ENCODE measurements around the gene DDAH1. TPM values are rescaled to one million over a fixed set of nuclear protein-coding genes. Genes with fewer than 3 reads are reported as not detected.

Gene DDAH1
- total RNA-seq, 1 experiment from 2014 or later, result 65.9 TPM

GRCh38 chr1:85397490-85398032 is 67.4 kb downstream of the DDAH1 start:
- no peak for DNase-seq

GRCh38 chr1:85396194-85396593 is 68.8 kb downstream of the DDAH1 start:
- Histone ChIP-seq H3K4me3 (ENCODE audit: low read length) (no peak overlapping the region), H3K27ac (ENCODE audit: low read length) (no peak overlapping the region), H2AFZ (ENCODE audit: low read length) (no peak overlapping the region), H3K4me2 (ENCODE audit: low read length) (no peak overlapping the region), H3K9me3 (ENCODE audit: low read length) (no peaks in the 10 kb centered on the region), H3K9ac (ENCODE audit: low read length) (no peak overlapping the region), H3F3A (ENCODE audit: low read length, unreplicated experiment) (no peaks in the 10 kb centered on the region), H3K27me3 (ENCODE audit: low read length) (no peaks in the 10 kb centered on the region), H3K36me3 (ENCODE audit: low read depth, low read length) (no peaks in the 10 kb centered on the region), H3K9me2 (replicated peaks; ENCODE audit: low read length) (no peaks in the 10 kb centered on the region), H4K20me1 (ENCODE audit: low read length) (no peaks in the 10 kb centered on the region), H3K79me2 (ENCODE audit: low read length) (peaks cover 54% of the 10 kb centered on the region), H3K4me1 (ENCODE audit: insufficient read depth, low read length) (peaks cover 18% of the 10 kb centered on the region; the same call in 1 of the 2 replicates)
- DNase-seq (no peak), ATAC-seq (no peak)
- BruUV-seq (replicated peaks), result no TSS peak
- CTCF ChIA-PET, result no interaction called here
- no peak for TF ChIP-seq EZH2phosphoT487 (IDR thresholded peaks at IDR 0.05; ENCODE audit: borderline replicate concordance, low read length)
- intact Hi-C loops (cut with micrococcal nuclease), result loop anchor here (5.0 kb wide), 1 partner anchor 69 kb away; no protein-coding TSS in a partner anchor
- POLR2A ChIA-PET (ENCODE audit: unreplicated experiment), result no interaction called here

More at GRCh38 chr1:85397490-85398032, 67.4 kb downstream of the DDAH1 start:
- no peak for ATAC-seq
- peaks cover 18% of the 10 kb centered on the region; the same call in 1 of the 2 replicates for H3K4me1 ChIP-seq (ENCODE audit: insufficient read depth, low read length)
- no peak overlapping the region for H3K27ac ChIP-seq (ENCODE audit: low read length)
- H3K9ac ChIP-seq (ENCODE audit: low read length), result no peak overlapping the region
- H3K4me2 ChIP-seq (ENCODE audit: low read length), result no peak overlapping the region
- intact Hi-C loops (cut with micrococcal nuclease), result loop anchor here (1.0 to 5.0 kb wide), 7 partner anchors 36 to 453 kb away; no protein-coding TSS in a partner anchor
- TF ChIP-seq EZH2phosphoT487 (IDR thresholded peaks at IDR 0.05; ENCODE audit: borderline replicate concordance, low read length), result no peak
- no peak for TF ChIP-seq CTCF (conservative IDR thresholded peaks at IDR 0.05; ENCODE audit: low read depth, low read length)
- no peak for TF ChIP-seq EZH2 (IDR thresholded peaks at IDR 0.05; ENCODE audit: low read length, unreplicated experiment)
- peaks cover 55% of the 10 kb centered on the region for H3K79me2 ChIP-seq (ENCODE audit: low read length)
- H3K36me3 ChIP-seq (ENCODE audit: low read depth, low read length), result no peaks in the 10 kb centered on the region
- H3K4me3 ChIP-seq (ENCODE audit: low read length), result no peak overlapping the region
- H3K9me3 ChIP-seq (ENCODE audit: low read length), result no peaks in the 10 kb centered on the region
- no peaks in the 10 kb centered on the region for H4K20me1 ChIP-seq (ENCODE audit: low read length)
- H3K27me3 ChIP-seq (ENCODE audit: low read length), result no peaks in the 10 kb centered on the region
- no TSS peak for BruUV-seq (replicated peaks)
- POLR2A ChIA-PET (ENCODE audit: unreplicated experiment), result interaction anchor here (0.5 to 0.6 kb wide), 2 partner anchors 27 to 53 kb away, joined by 4 to 5 read pairs; no protein-coding TSS in a partner anchor
- no peaks in the 10 kb centered on the region for H3K9me2 ChIP-seq (replicated peaks; ENCODE audit: low read length)
- H3F3A ChIP-seq (ENCODE audit: low read length, unreplicated experiment), result no peaks in the 10 kb centered on the region
- H2AFZ ChIP-seq (ENCODE audit: low read length), result no peak overlapping the region
- CTCF ChIA-PET, result interaction anchor here (1.4 kb wide), 1 partner anchor 54 kb away, joined by 9 read pairs; no protein-coding TSS in a partner anchor

- Histone ChIP-seq H3K27ac (ENCODE audit: low read length) (no peak overlapping the region), H3K9ac (ENCODE audit: low read length) (no peak overlapping the region), H3F3A (ENCODE audit: low read length, unreplicated experiment) (no peaks in the 10 kb centered on the region), H4K20me1 (ENCODE audit: low read length) (no peaks in the 10 kb centered on the region), H3K36me3 (ENCODE audit: low read depth, low read length) (no peaks in the 10 kb centered on the region), H3K9me2 (replicated peaks; ENCODE audit: low read length) (no peaks in the 10 kb centered on the region), H3K9me3 (ENCODE audit: low read length) (no peaks in the 10 kb centered on the region), H3K4me1 (ENCODE audit: insufficient read depth, low read length) (peaks cover 14% of the 10 kb centered on the region; the same call in 1 of the 2 replicates), H3K4me3 (ENCODE audit: low read length) (no peak overlapping the region), H3K27me3 (ENCODE audit: low read length) (no peaks in the 10 kb centered on the region), H3K79me2 (ENCODE audit: low read length) (peaks cover 67% of the 10 kb centered on the region), H2AFZ (ENCODE audit: low read length) (no peak overlapping the region), H3K4me2 (ENCODE audit: low read length) (no peak overlapping the region)
- no peak for DNase-seq
- TF ChIP-seq EZH2 (IDR thresholded peaks at IDR 0.05; ENCODE audit: low read length, unreplicated experiment) (no peak), EZH2phosphoT487 (IDR thresholded peaks at IDR 0.05; ENCODE audit: borderline replicate concordance, low read length) (no peak), CTCF (conservative IDR thresholded peaks at IDR 0.05; ENCODE audit: low read depth, low read length) (no peak)
- ChIA-PET CTCF (no interaction called here), POLR2A (ENCODE audit: unreplicated experiment) (interaction anchor here (0.6 kb wide), 1 partner anchor 11 kb away, joined by 3 read pairs; no protein-coding TSS in a partner anchor)
- BruUV-seq (replicated peaks), result no TSS peak
- ATAC-seq, result no peak
- intact Hi-C loops (cut with micrococcal nuclease), result no loop called here
Measured at GRCh38 chr1:85394130-85394529, 70.8 kb downstream of the DDAH1 start.

Data from PC-3 (cell line).